WTC11 (cell line): ENCODE results near the gene EPS8L1.

Experiments
- KAT7 ChIP-seq: sonication (generic); formaldehyde crosslinking; IDR thresholded peaks from 2 replicates; pipeline ENCODE4 v1.8.1; 2023; ENCODE audit warnings: missing genetic modification reagents, mild to moderate bottlenecking, borderline replicate concordance
- MXD4 ChIP-seq: fragments of 250-450 bp; sonication (Bioruptor Pico); IDR thresholded peaks from 2 replicates; pipeline ENCODE4 v1.8.0; 2021; ENCODE audit warnings: mild to moderate bottlenecking, moderate library complexity, borderline replicate concordance
- NFYB ChIP-seq: sonication (generic); formaldehyde crosslinking; conservative IDR thresholded peaks from 2 replicates; pipeline ENCODE4 v1.8.0; 2022; ENCODE audit warnings: low read depth, missing genetic modification reagents
- TF ChIP-seq, protein P1 (sequence below): fragments of 200-600 bp; IDR thresholded peaks from 2 replicates; pipeline ENCODE4 v1.8.0; 2022; ENCODE audit warnings: antibody characterized with exemption

DNA sequence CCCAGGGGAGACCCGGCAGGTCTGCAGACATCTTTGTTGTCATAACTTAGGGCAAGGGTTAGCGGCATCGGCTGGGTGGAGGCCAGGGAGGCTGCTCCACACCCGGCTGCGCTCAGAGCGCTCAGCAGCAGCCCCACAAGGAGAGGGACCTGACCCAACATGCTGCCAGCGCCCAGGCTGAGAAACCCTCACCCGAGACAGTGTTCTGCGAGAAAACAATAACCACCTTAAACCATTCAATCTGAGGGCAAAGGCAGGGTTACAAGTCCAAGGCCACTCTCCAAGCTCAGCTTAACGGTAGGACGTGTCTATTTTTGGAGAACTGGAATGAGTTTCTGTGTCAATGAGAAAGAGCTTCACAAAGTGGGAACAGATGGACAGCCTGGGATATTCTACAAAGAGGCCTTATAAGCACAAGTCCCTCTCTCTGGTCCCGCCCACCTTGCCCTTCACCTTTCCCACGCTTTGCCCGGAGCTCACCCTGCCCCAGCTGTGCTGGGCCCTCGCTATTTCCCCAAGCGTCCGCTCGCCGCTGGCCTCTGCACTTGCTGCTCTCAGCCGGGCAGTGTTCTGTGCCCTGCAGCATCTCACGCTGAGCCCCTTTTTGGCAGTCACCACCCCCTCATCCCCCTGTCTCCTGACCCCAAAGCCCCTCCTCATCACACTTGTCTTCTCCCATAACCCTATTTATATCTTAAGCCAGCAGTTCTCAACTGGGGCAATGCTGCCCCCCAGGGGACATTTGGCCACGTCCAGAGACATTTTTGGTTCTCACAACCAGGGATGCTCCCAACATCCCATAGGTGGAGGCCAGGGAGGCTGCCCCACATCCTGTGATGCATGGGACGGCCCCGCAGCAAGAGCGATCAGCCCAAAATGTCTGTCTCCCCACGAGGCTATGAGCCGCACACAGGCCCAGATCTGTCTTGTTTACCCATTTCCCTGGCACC, 24.2 kb downstream of the EPS8L1 start:
- no peak for TF ChIP-seq NFYB (CRISPR knock-in tag)
- TF ChIP-seq, protein P1, sequence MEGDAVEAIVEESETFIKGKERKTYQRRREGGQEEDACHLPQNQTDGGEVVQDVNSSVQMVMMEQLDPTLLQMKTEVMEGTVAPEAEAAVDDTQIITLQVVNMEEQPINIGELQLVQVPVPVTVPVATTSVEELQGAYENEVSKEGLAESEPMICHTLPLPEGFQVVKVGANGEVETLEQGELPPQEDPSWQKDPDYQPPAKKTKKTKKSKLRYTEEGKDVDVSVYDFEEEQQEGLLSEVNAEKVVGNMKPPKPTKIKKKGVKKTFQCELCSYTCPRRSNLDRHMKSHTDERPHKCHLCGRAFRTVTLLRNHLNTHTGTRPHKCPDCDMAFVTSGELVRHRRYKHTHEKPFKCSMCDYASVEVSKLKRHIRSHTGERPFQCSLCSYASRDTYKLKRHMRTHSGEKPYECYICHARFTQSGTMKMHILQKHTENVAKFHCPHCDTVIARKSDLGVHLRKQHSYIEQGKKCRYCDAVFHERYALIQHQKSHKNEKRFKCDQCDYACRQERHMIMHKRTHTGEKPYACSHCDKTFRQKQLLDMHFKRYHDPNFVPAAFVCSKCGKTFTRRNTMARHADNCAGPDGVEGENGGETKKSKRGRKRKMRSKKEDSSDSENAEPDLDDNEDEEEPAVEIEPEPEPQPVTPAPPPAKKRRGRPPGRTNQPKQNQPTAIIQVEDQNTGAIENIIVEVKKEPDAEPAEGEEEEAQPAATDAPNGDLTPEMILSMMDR, result no peak
- TF ChIP-seq MXD4, result no peak
- TF ChIP-seq KAT7, result no peak
